ENCODE results near the gene MIER2.

DNA sequence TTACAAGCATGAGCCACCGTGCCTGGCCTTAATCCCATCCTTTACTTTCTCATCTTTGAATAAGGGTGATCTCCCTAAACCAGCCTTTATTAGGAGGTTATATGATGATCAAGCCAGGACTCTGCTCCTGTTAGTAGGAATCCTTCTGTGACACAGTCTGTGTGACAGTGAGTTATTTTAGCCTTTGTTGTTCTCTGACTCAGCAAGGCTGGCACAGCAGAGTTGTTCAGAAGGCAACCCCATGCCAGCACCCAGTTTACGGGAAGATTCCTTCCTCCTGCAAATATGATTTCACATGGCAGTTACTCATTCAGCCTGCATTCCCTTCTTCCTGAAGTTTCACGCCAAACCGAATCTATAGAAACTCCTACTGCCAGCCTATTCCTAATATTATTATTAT is 10.5 kb upstream of the MIER2 start:
- TF ChIP-seq POLR2A (IDR thresholded peaks at IDR 0.05): no peak
- TF ChIP-seq, protein P1, sequence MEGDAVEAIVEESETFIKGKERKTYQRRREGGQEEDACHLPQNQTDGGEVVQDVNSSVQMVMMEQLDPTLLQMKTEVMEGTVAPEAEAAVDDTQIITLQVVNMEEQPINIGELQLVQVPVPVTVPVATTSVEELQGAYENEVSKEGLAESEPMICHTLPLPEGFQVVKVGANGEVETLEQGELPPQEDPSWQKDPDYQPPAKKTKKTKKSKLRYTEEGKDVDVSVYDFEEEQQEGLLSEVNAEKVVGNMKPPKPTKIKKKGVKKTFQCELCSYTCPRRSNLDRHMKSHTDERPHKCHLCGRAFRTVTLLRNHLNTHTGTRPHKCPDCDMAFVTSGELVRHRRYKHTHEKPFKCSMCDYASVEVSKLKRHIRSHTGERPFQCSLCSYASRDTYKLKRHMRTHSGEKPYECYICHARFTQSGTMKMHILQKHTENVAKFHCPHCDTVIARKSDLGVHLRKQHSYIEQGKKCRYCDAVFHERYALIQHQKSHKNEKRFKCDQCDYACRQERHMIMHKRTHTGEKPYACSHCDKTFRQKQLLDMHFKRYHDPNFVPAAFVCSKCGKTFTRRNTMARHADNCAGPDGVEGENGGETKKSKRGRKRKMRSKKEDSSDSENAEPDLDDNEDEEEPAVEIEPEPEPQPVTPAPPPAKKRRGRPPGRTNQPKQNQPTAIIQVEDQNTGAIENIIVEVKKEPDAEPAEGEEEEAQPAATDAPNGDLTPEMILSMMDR (IDR thresholded peaks at IDR 0.05): no peak

Data from body of pancreas (tissue), 4 donors.